B cell (primary cell): Measurements from ENCODE around the gene PTPRU. TPM values are rescaled to one million over a fixed set of nuclear protein-coding genes. Genes with fewer than 3 reads are reported as not detected.

Experiments
- ATAC-seq: fragments of 200-7000 bp; cut with Tn5 transposase; one replicate; pipeline ENCODE4 v1.10.0; 2021; ENCODE audit warnings: low read depth, mild to moderate bottlenecking, moderate number of reproducible peaks, moderate library complexity
- CTCF ChIA-PET: fragments of 350-600 bp; sonication (Branson Sonifier 250); formaldehyde crosslinking; loops from one replicate; lab custom pipeline; 2021; ENCODE audit warnings: antibody characterized with exemption, inconsistent platforms; lab: Charles Lee
- POLR2A ChIA-PET: fragments of 350-600 bp; sonication (Branson Sonifier 250); formaldehyde crosslinking; loops from one replicate; lab custom pipeline; 2021; ENCODE audit warnings: antibody characterized with exemption; lab: Charles Lee
- DNase-seq: peaks from one replicate; pipeline ENCODE4 v3.0.0; 2013
- H2AFZ ChIP-seq: 2 replicates; pipeline ENCODE4 v1.6.1; 2012; ENCODE audit warnings: mild to moderate bottlenecking, low read depth, low read length; ENCODE audit not compliant: insufficient read depth, poor library complexity, severe bottlenecking
- H3K27ac ChIP-seq, 2 donors: 1 replicate in 1 of 2; 2 replicates in 1 of 2; pipeline ENCODE4 v1.5.1; 2012 to 2013; ENCODE audit warnings: low read length in 2 of 2, mild to moderate bottlenecking in 2 of 2, moderate library complexity in 1 of 2
- H3K27me3 ChIP-seq, 4 experiments: fragments of 200-600 bp in 1 of 4; sonication (generic) in 1 of 4; replicated peaks in 1 of 4; 1 replicate in 2 of 4; 2 replicates in 2 of 4; pipeline versions ENCODE4 v1.6.1 to v1.7.0; 2013 to 2016; ENCODE audit warnings: low read length in 3 of 4, mild to moderate bottlenecking in 2 of 4, mixed read lengths in 1 of 4, moderate library complexity in 1 of 4; ENCODE audit not compliant: insufficient read depth in 4 of 4, control insufficient read depth in 3 of 4; ENCODE audit errors: control extremely low read depth in 1 of 4
- H3K36me3 ChIP-seq, 2 experiments: replicated peaks in 1 of 2; 1 replicate in 1 of 2; 2 replicates in 1 of 2; pipeline versions ENCODE4 v1.6.1 to v1.7.1; 2013; ENCODE audit warnings: low read length in 1 of 2; ENCODE audit not compliant: insufficient read depth in 2 of 2, control insufficient read depth in 1 of 2; ENCODE audit errors: control extremely low read depth in 1 of 2, extremely low read depth in 1 of 2
- H3K4me1 ChIP-seq, 2 donors: fragments of 200-600 bp in 1 of 2; sonication (generic) in 1 of 2; 1 replicate in 1 of 2; 2 replicates in 1 of 2; pipeline versions ENCODE4 v1.5.1 to v1.6.1; 2013 to 2017; ENCODE audit warnings: low read length in 2 of 2; ENCODE audit not compliant: control insufficient read depth in 2 of 2, insufficient read depth in 2 of 2
- H3K4me2 ChIP-seq: replicated peaks from 2 replicates; pipeline ENCODE3; 2012; ENCODE audit warnings: mild to moderate bottlenecking, low read depth, low read length; ENCODE audit not compliant: poor library complexity, severe bottlenecking
- H3K4me3 ChIP-seq, 5 experiments: fragments of 200-600 bp in 1 of 5; sonication (generic) in 1 of 5; 1 replicate in 3 of 5; 2 replicates in 2 of 5; pipeline versions ENCODE4 v1.5.1 to v1.7.0; 2011 to 2016; ENCODE audit warnings: low read length in 4 of 5, mild to moderate bottlenecking in 4 of 5, low read depth in 2 of 5, control low read depth in 1 of 5, moderate library complexity in 1 of 5; ENCODE audit not compliant: insufficient read depth in 1 of 5; ENCODE audit errors: control extremely low read depth in 1 of 5, extremely low read depth in 1 of 5
- H3K79me2 ChIP-seq: fragments of 200-600 bp; sonication (generic); one replicate; pipeline ENCODE4 v1.6.0; 2016; ENCODE audit warnings: low read length; ENCODE audit not compliant: control insufficient read depth, insufficient read depth
- H3K9ac ChIP-seq: fragments of 200-600 bp; sonication (generic); 2 replicates; pipeline ENCODE4 v1.6.1; 2017; ENCODE audit warnings: mild to moderate bottlenecking, low read length, moderate library complexity
- H3K9me3 ChIP-seq, 3 donors: one replicate each; pipeline versions ENCODE4 v1.6.1 to v1.7.1; 2013; ENCODE audit warnings: low read length in 2 of 3; ENCODE audit not compliant: control insufficient read depth in 2 of 3, insufficient read depth in 1 of 3; ENCODE audit errors: control extremely low read depth in 1 of 3
- H4K20me1 ChIP-seq: 2 replicates; pipeline ENCODE4 v1.6.0; 2012; ENCODE audit warnings: mild to moderate bottlenecking, low read length; ENCODE audit not compliant: insufficient read depth, control insufficient read depth, poor library complexity, severe bottlenecking
- H3K27ac Mint-ChIP-seq: one replicate; pipeline ENCODE4 v1.8.0; 2021; ENCODE audit warnings: mixed read lengths
- H3K27me3 Mint-ChIP-seq: one replicate; pipeline ENCODE4 v1.8.0; 2021; ENCODE audit warnings: mixed read lengths
- H3K4me1 Mint-ChIP-seq: one replicate; pipeline ENCODE4 v1.8.0; 2021; ENCODE audit warnings: mixed read lengths
- H3K4me3 Mint-ChIP-seq: one replicate; pipeline ENCODE4 v1.8.0; 2021; ENCODE audit warnings: mixed read lengths
- H3K9me3 Mint-ChIP-seq: one replicate; pipeline ENCODE4 v1.8.0; 2022; ENCODE audit warnings: mixed read lengths; ENCODE audit not compliant: insufficient read depth
- EZH2 ChIP-seq: IDR thresholded peaks from 2 replicates; pipeline ENCODE4 v1.6.1; 2012; ENCODE audit warnings: borderline replicate concordance, low read depth, mild to moderate bottlenecking, moderate library complexity, low read length; ENCODE audit not compliant: insufficient read depth, poor library complexity, severe bottlenecking
- WGBS: methylation state at CpG from one replicate; pipeline ENCODE4 v1.1.5; 2013; ENCODE audit warnings: missing lambda C conversion rate; ENCODE audit not compliant: insufficient coverage; 5-methylcytosine and 5-hydroxymethylcytosine counted together
- intact Hi-C: fragments of 100-400 bp; cut with micrococcal nuclease; formaldehyde crosslinking; loops from one replicate; pipeline ENCODE4 v1.10.0; 2022
- polyA plus RNA-seq: library from polyadenylated mRNA; depleted of rRNA; stranded (reverse); fragments of >200 nt; gene quantifications from 2 replicates; pipeline ENCODE4 v1.2.3, GENCODE V29; 2012
- total RNA-seq, 2 donors: library from RNA; stranded (reverse); fragments of 120-200 nt in 1 of 2; gene quantifications; 1 replicate in 1 of 2; 2 replicates in 1 of 2; pipeline versions ENCODE4 v1.2.3 to v1.2.4, GENCODE V29; 2013 to 2022
- TF ChIP-seq, protein P1 (sequence below): fragments of 200-600 bp; IDR thresholded peaks from one replicate; pipeline ENCODE4 v1.8.0; 2022; ENCODE audit warnings: antibody characterized with exemption, mild to moderate bottlenecking

The PTPRU gene
- total and polyA plus RNA-seq, 2 donors (not counting 1 experiment from before 2014, with no cell fraction given), result 0.10 to 0.25 TPM

- WGBS, result 89% methylated on average over 3 of the region's 4 CpGs
- Histone ChIP-seq H3K36me3 (no peaks in the 10 kb centered on the region), H3K27ac (no peak overlapping the region), H3K9ac (no peak overlapping the region), H2AFZ (no peak overlapping the region), H3K9me3 (peaks cover 0 to 5% (median 0%) of the 10 kb centered on the region in 3 donors), H3K4me1 (no peaks in the 10 kb centered on the region), H3K79me2 (no peaks in the 10 kb centered on the region), H3K4me3 (no peak overlapping the region), H4K20me1 (no peaks in the 10 kb centered on the region), H3K27me3 (no peaks in the 10 kb centered on the region), H3K4me2 (no peak overlapping the region)
- no peaks in the 10 kb centered on the region for H3K9me3 Mint-ChIP-seq
- H3K27ac Mint-ChIP-seq, result no peak overlapping the region
- DNase-seq, result no peak
- peaks cover 42% of the 10 kb centered on the region for H3K27me3 Mint-ChIP-seq
- intact Hi-C loops, result no loop called here
- no peaks in the 10 kb centered on the region for H3K4me1 Mint-ChIP-seq
- no peak overlapping the region for H3K4me3 Mint-ChIP-seq
- ChIA-PET CTCF (no interaction called here), POLR2A (no interaction called here)
- TF ChIP-seq, protein P1, sequence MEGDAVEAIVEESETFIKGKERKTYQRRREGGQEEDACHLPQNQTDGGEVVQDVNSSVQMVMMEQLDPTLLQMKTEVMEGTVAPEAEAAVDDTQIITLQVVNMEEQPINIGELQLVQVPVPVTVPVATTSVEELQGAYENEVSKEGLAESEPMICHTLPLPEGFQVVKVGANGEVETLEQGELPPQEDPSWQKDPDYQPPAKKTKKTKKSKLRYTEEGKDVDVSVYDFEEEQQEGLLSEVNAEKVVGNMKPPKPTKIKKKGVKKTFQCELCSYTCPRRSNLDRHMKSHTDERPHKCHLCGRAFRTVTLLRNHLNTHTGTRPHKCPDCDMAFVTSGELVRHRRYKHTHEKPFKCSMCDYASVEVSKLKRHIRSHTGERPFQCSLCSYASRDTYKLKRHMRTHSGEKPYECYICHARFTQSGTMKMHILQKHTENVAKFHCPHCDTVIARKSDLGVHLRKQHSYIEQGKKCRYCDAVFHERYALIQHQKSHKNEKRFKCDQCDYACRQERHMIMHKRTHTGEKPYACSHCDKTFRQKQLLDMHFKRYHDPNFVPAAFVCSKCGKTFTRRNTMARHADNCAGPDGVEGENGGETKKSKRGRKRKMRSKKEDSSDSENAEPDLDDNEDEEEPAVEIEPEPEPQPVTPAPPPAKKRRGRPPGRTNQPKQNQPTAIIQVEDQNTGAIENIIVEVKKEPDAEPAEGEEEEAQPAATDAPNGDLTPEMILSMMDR, result no peak
- no peak for TF ChIP-seq EZH2
- ATAC-seq, result no peak
These were observed 116.5 kb downstream of the PTPRU start for GRCh38 chr1:29352719-29353420.

- WGBS, result 69% methylated on average over 8 of the region's 8 CpGs
- intact Hi-C loops, result no loop called here
These were observed 118.3 kb downstream of the PTPRU start for GRCh38 chr1:29354511-29355098.

More at GRCh38 chr1:29354511-29355098, 118.3 kb downstream of the PTPRU start:
- Histone ChIP-seq H3K4me1 (no peaks in the 10 kb centered on the region), H3K9me3 (peaks cover 0 to 5% (median 0%) of the 10 kb centered on the region in 3 donors), H3K9ac (no peak overlapping the region), H3K27me3 (no peaks in the 10 kb centered on the region), H3K36me3 (no peaks in the 10 kb centered on the region), H3K4me3 (no peak overlapping the region), H3K4me2 (no peak overlapping the region), H3K27ac (no peak overlapping the region), H4K20me1 (no peaks in the 10 kb centered on the region), H3K79me2 (no peaks in the 10 kb centered on the region), H2AFZ (no peak overlapping the region)
- Mint-ChIP-seq H3K4me1 (no peaks in the 10 kb centered on the region), H3K27ac (no peak overlapping the region), H3K27me3 (peaks cover 46% of the 10 kb centered on the region), H3K9me3 (no peaks in the 10 kb centered on the region), H3K4me3 (no peak overlapping the region)
- DNase-seq, result no peak
- TF ChIP-seq, protein P1, result no peak
- TF ChIP-seq EZH2, result no peak
- ChIA-PET POLR2A (no interaction called here), CTCF (no interaction called here)
- no peak for ATAC-seq
